Thyroid gland (tissue), 4 donors: ENCODE data around the gene TAF6. TPM values are rescaled to one million over a fixed set of nuclear protein-coding genes. Genes with fewer than 3 reads are reported as not detected.

Experiments
- DNase-seq, 2 donors: peaks; one replicate each; pipeline ENCODE4 v3.0.0-alpha.2; 2019
- H3K27ac ChIP-seq, 3 donors: fragments of 200-600 bp; sonication (generic); 1 replicate in 2 of 3; 2 replicates in 1 of 3; pipeline ENCODE4 v1.5.1; 2016 to 2019; ENCODE audit warnings: mild to moderate bottlenecking in 1 of 3, moderate library complexity in 1 of 3
- H3K27me3 ChIP-seq: fragments of 200-600 bp; sonication (generic); one replicate; pipeline ENCODE4 v1.5.1; 2019
- H3K36me3 ChIP-seq, 2 donors: fragments of 200-600 bp; sonication (generic); one replicate each; pipeline ENCODE4 v1.5.1; 2016 to 2019
- H3K4me1 ChIP-seq, 2 donors: fragments of 200-600 bp; sonication (generic); one replicate each; pipeline ENCODE4 v1.5.1; 2017 to 2019
- H3K4me3 ChIP-seq, 3 donors: fragments of 200-600 bp; sonication (generic); replicated peaks in 1 of 3; 1 replicate in 2 of 3; 2 replicates in 1 of 3; pipeline ENCODE4 v1.5.1; 2016; ENCODE audit warnings: mild to moderate bottlenecking in 1 of 3
- H3K9me3 ChIP-seq: fragments of 200-600 bp; sonication (generic); one replicate; pipeline ENCODE4 v1.5.1; 2017
- CTCF ChIP-seq, 6 experiments: fragments of 200-600 bp in 3 of 6; fragments of 450-650 bp in 3 of 6; sonication (generic) in 3 of 6; IDR thresholded peaks; one replicate each; pipeline ENCODE4 v1.5.1; 2016 to 2019; ENCODE audit warnings: antibody characterized with exemption in 6 of 6, mild to moderate bottlenecking in 2 of 6, inconsistent platforms in 1 of 6, moderate library complexity in 1 of 6
- POLR2A ChIP-seq, 2 donors: fragments of 450-650 bp; IDR thresholded peaks; one replicate each; pipeline ENCODE4 v1.6.1; 2017; ENCODE audit warnings: antibody characterized with exemption in 2 of 2, mild to moderate bottlenecking in 2 of 2, moderate library complexity in 1 of 2
- WGBS, 2 donors: methylation state at CpG; one replicate each; pipeline ENCODE4 v1.1.5; 2017; 5-methylcytosine and 5-hydroxymethylcytosine counted together
- intact Hi-C: fragments of 100-400 bp; cut with DNase I; formaldehyde crosslinking; loops from one replicate; pipeline ENCODE4 v1.15.1; 2023
- total RNA-seq, 4 donors: library from RNA; depleted of rRNA; stranded (reverse); fragments of >200 nt; gene quantifications; one replicate each; pipeline ENCODE4 v1.2.3, GENCODE V29; 2016

Gene TAF6
- total RNA-seq, 4 donors from 2014 or later, result 50.3 to 104 (median 85.2) TPM

- H3K4me1 ChIP-seq, result peaks cover 11 to 17% of the 10 kb centered on the region in 2 donors
- no peaks in the 10 kb centered on the region for H3K9me3 ChIP-seq
- WGBS, 2 donors, result 62 to 65% methylated on average over 12 of the region's 12 CpGs
- H3K27ac ChIP-seq, result no peak overlapping the region
- peaks cover 48 to 52% of the 10 kb centered on the region in 2 donors for H3K36me3 ChIP-seq
- H3K27me3 ChIP-seq, result no peaks in the 10 kb centered on the region
- TF ChIP-seq POLR2A (IDR thresholded peaks at IDR 0.05) (no peak), CTCF (IDR thresholded peaks at IDR 0.05) (no peak)
- no peak for DNase-seq
- intact Hi-C loops, result loop anchor here (5.0 kb wide), 1 partner anchor 52 kb away; the partner anchor contains the start of gene ZSCAN21
- H3K4me3 ChIP-seq, result peak overlapping the region in 1 of 3 donors; percentile 78
Observed at GRCh38 chr7:100099452-100099851, 19.7 kb downstream of the TAF6 start.

DNA sequence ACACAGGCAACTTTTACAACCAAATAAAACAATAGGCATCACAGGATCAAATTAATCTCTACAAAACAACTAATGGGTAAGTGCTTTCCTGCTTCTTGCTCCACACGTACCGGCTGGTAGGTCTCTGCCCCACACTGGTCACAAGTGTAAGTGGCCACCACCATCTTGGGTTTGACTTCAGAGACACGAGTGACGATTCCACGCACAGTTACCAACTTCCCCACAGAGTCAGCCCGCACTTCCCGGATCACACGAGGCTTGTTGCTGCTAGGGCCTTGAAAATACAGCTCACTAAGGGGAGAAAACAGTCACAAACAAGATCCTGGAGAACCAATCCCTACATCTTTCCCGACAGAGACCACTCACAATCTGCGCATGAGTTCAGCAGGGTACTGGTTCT lies 20.2 kb downstream of the TAF6 start:
- Histone ChIP-seq H3K27me3 (no peaks in the 10 kb centered on the region), H3K27ac (no peak overlapping the region), H3K4me1 (peaks cover 11 to 17% of the 10 kb centered on the region in 2 donors), H3K4me3 (no peak overlapping the region), H3K9me3 (no peaks in the 10 kb centered on the region), H3K36me3 (peaks cover 52 to 53% of the 10 kb centered on the region in 2 donors)
- no peak for DNase-seq
- WGBS, 2 donors, result 83 to 91% methylated on average over 10 of the region's 10 CpGs
- TF ChIP-seq CTCF (IDR thresholded peaks at IDR 0.05) (no peak), POLR2A (IDR thresholded peaks at IDR 0.05) (no peak)
- intact Hi-C loops, result loop anchor here (5.0 kb wide), 1 partner anchor 52 kb away; the partner anchor contains the start of gene ZSCAN21

DNA sequence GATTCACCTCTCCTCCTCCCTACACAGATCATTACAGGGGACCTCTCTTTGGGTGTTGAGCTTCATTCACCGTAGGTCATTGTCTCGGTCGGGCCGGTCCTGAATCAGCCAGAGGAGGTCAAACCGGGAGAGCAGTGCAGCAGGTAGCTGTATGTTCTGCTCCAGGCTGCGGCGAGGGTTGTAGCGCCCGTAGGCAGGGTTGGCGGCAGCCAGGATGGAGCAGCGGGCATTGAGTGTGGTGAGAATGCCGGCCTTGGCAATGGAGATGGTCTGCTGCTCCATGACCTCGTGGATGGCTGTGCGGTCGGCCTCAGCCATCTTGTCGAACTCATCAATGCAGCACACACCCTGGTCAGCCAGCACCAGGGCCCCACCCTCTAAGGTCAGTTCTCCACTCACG lies 23.5 kb downstream of the TAF6 start:
- intact Hi-C loops, result loop anchor here (5.0 kb wide), 1 partner anchor 48 kb away; the partner anchor contains the start of gene ZSCAN21
- H3K36me3 ChIP-seq, result peaks cover 79 to 82% of the 10 kb centered on the region in 2 donors
- no peak for TF ChIP-seq POLR2A (IDR thresholded peaks at IDR 0.05)
- TF ChIP-seq CTCF (IDR thresholded peaks at IDR 0.05), result no peak
- no peak overlapping the region for H3K4me3 ChIP-seq
- H3K27me3 ChIP-seq, result no peaks in the 10 kb centered on the region
- H3K27ac ChIP-seq, result no peak overlapping the region
- DNase-seq, result no peak
- no peaks in the 10 kb centered on the region for H3K9me3 ChIP-seq
- WGBS, 2 donors, result 97 to 100% methylated on average over 12 to 17 of the region's 17 CpGs
- peaks cover 4 to 11% of the 10 kb centered on the region in 2 donors for H3K4me1 ChIP-seq

- no peak overlapping the region for H3K27ac ChIP-seq
- no peaks in the 10 kb centered on the region for H3K9me3 ChIP-seq
- DNase-seq, result no peak
- 87 to 88% methylated on average over 9 of the region's 9 CpGs for WGBS, 2 donors
- no peaks in the 10 kb centered on the region for H3K27me3 ChIP-seq
- H3K4me3 ChIP-seq, result no peak overlapping the region
- H3K36me3 ChIP-seq, result peaks cover 79 to 82% of the 10 kb centered on the region in 2 donors
- peaks cover 4 to 11% of the 10 kb centered on the region in 2 donors for H3K4me1 ChIP-seq
- TF ChIP-seq POLR2A (IDR thresholded peaks at IDR 0.05) (no peak), CTCF (IDR thresholded peaks at IDR 0.05) (no peak)
- intact Hi-C loops, result loop anchor here (5.0 kb wide), 1 partner anchor 48 kb away; the partner anchor contains the start of gene ZSCAN21
Observed at GRCh38 chr7:100095289-100095688, 23.9 kb downstream of the TAF6 start.

- Histone ChIP-seq H3K9me3 (no peaks in the 10 kb centered on the region), H3K4me3 (no peak overlapping the region), H3K36me3 (peaks cover 77 to 78% of the 10 kb centered on the region in 2 donors), H3K4me1 (peaks cover 0 to 9% of the 10 kb centered on the region in 2 donors), H3K27ac (no peak overlapping the region), H3K27me3 (no peaks in the 10 kb centered on the region)
- intact Hi-C loops, result loop anchor here (5.0 kb wide), 1 partner anchor 33 kb away; the partner anchor contains the start of gene MBLAC1
- TF ChIP-seq CTCF (IDR thresholded peaks at IDR 0.05), result no peak
- TF ChIP-seq POLR2A (IDR thresholded peaks at IDR 0.05), result no peak
- 88 to 90% methylated on average over 15 of the region's 16 CpGs for WGBS, 2 donors
- no peak for DNase-seq
Observed at GRCh38 chr7:100093925-100094486, 25.2 kb downstream of the TAF6 start.
